NB4 (cell line): ENCODE data around the gene RHBDL3.

Experiments
- DNase-seq: peaks from one replicate; pipeline ENCODE4 v3.0.0; 2010; ENCODE audit warnings: low read depth
- H3K4me3 ChIP-seq: one replicate; pipeline ENCODE4 v1.5.1; 2011; ENCODE audit warnings: mild to moderate bottlenecking, low read depth, low read length, moderate library complexity
- CTCF ChIP-seq: IDR thresholded peaks from one replicate; pipeline ENCODE4 v1.5.1; 2012; ENCODE audit warnings: low read depth, low read length
- MAX ChIP-seq: IDR thresholded peaks from 2 replicates; pipeline ENCODE4 v1.6.1; 2011; ENCODE audit warnings: low read depth, low read length
- MYC ChIP-seq: IDR thresholded peaks from 2 replicates; pipeline ENCODE4 v1.6.1; 2011; ENCODE audit warnings: low read depth, low read length
- POLR2A ChIP-seq: IDR thresholded peaks from 2 replicates; pipeline ENCODE4 v1.6.1; 2011; ENCODE audit warnings: mild to moderate bottlenecking; ENCODE audit not compliant: insufficient read length; ENCODE audit errors: extremely low read depth

Gene RHBDL3

GRCh38 chr17:32274643-32275042 is 9.0 kb downstream of the RHBDL3 start:
- no peak overlapping the region for H3K4me3 ChIP-seq
- no peak for TF ChIP-seq MAX
- no peak for TF ChIP-seq MYC
- no peak for TF ChIP-seq CTCF
- TF ChIP-seq POLR2A = no peak
- no peak for DNase-seq

- H3K4me3 ChIP-seq = no peak overlapping the region
- TF ChIP-seq CTCF (no peak), MAX (0 out of 2 replicates have a peak, but pooled peaks have one; percentile 14)
- peak; percentile 98 for DNase-seq
Measured at GRCh38 chr17:32275060-32276042, 9.7 kb downstream of the RHBDL3 start.

- peak; percentile 96 for DNase-seq
- TF ChIP-seq CTCF (no peak), MYC (0 out of 2 replicates have a peak, but pooled peaks have one; percentile 4)
- H3K4me3 ChIP-seq = no peak overlapping the region
Measured at GRCh38 chr17:32276171-32276601, 10.6 kb downstream of the RHBDL3 start.

- no peak overlapping the region for H3K4me3 ChIP-seq
- DNase-seq = peak; percentile 62
Measured at GRCh38 chr17:32277284-32277683, 11.7 kb downstream of the RHBDL3 start.

GRCh38 chr17:32278815-32279214 is 13.2 kb downstream of the RHBDL3 start:
- no peak for DNase-seq
- no peak overlapping the region for H3K4me3 ChIP-seq
- TF ChIP-seq CTCF (no peak), MAX (no peak), POLR2A (no peak), MYC (no peak)

More at GRCh38 chr17:32277284-32277683, 11.7 kb downstream of the RHBDL3 start:
- 0 out of 2 replicates have a peak, but pooled peaks have one; percentile 8 for TF ChIP-seq MAX
- no peak for TF ChIP-seq MYC

GRCh38 chr17:32279891-32280716 is 14.5 kb downstream of the RHBDL3 start:
- no peak overlapping the region for H3K4me3 ChIP-seq
- DNase-seq = no peak
- TF ChIP-seq MYC = no peak
- no peak for TF ChIP-seq POLR2A
- no peak for TF ChIP-seq MAX
- no peak for TF ChIP-seq CTCF
